Measurements from ENCODE around the gene TRIM72. TPM values are rescaled to one million over a fixed set of nuclear protein-coding genes. Genes with fewer than 3 reads are reported as not detected.
"Not testable (repeated sequence)": the region's sequence is repeated elsewhere in the genome, so short reads cannot be mapped to it uniquely, and the experiment has no call there.

The TRIM72 gene
- total RNA-seq, 1 donor from 2014 or later, result 0.18 TPM

GRCh38 chr16:31269541-31269940, 55.6 kb downstream of the TRIM72 start:
- Mint-ChIP-seq H3K4me1 (ENCODE audit: unreplicated experiment) (no peaks in the 10 kb centered on the region), H3K9me3 (ENCODE audit: unreplicated experiment) (no peaks in the 10 kb centered on the region), H3K27ac (ENCODE audit: unreplicated experiment) (no peak overlapping the region), H3K4me3 (ENCODE audit: unreplicated experiment) (no peak overlapping the region), H3K27me3 (ENCODE audit: unreplicated experiment) (peaks cover 6% of the 10 kb centered on the region), H3K36me3 (ENCODE audit: low read depth, unreplicated experiment) (peaks cover 4% of the 10 kb centered on the region)
- DNase-seq (ENCODE audit: low spot score), result no peak
- TF ChIP-seq CTCF (IDR thresholded peaks at IDR 0.05; ENCODE audit: unreplicated experiment), result no peak

GRCh38 chr16:31269973-31270372, 56.1 kb downstream of the TRIM72 start:
- not testable (repeated sequence) for H3K4me3 Mint-ChIP-seq (ENCODE audit: unreplicated experiment); H3K36me3 Mint-ChIP-seq (ENCODE audit: low read depth, unreplicated experiment); DNase-seq (ENCODE audit: low spot score); H3K4me1 Mint-ChIP-seq (ENCODE audit: unreplicated experiment); H3K27ac Mint-ChIP-seq (ENCODE audit: unreplicated experiment); H3K9me3 Mint-ChIP-seq (ENCODE audit: unreplicated experiment); H3K27me3 Mint-ChIP-seq (ENCODE audit: unreplicated experiment)

DNA sequence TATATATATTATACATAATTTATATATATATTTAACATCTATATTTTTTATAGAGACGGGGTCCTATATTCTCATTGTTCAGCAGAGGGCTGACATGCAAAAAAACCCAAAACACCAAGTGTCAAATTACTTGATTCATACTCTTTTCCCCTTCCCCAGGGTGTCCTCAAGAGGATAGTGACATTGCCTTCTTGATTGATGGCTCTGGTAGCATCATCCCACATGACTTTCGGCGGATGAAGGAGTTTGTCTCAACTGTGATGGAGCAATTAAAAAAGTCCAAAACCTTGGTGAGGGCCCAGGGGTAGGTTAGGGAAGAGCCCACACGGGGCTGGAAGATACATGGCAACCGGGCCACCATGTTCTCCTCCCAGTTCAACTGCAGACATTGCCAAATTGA, 56.9 kb downstream of the TRIM72 start:
- no peaks in the 10 kb centered on the region for H3K4me1 Mint-ChIP-seq (ENCODE audit: unreplicated experiment)
- peaks cover 6% of the 10 kb centered on the region for H3K27me3 Mint-ChIP-seq (ENCODE audit: unreplicated experiment)
- H3K4me3 Mint-ChIP-seq (ENCODE audit: unreplicated experiment), result no peak overlapping the region
- TF ChIP-seq CTCF (IDR thresholded peaks at IDR 0.05; ENCODE audit: unreplicated experiment), result no peak
- peaks cover 4% of the 10 kb centered on the region for H3K36me3 Mint-ChIP-seq (ENCODE audit: low read depth, unreplicated experiment)
- H3K27ac Mint-ChIP-seq (ENCODE audit: unreplicated experiment), result no peak overlapping the region
- no peak for DNase-seq (ENCODE audit: low spot score)
- no peaks in the 10 kb centered on the region for H3K9me3 Mint-ChIP-seq (ENCODE audit: unreplicated experiment)

DNA sequence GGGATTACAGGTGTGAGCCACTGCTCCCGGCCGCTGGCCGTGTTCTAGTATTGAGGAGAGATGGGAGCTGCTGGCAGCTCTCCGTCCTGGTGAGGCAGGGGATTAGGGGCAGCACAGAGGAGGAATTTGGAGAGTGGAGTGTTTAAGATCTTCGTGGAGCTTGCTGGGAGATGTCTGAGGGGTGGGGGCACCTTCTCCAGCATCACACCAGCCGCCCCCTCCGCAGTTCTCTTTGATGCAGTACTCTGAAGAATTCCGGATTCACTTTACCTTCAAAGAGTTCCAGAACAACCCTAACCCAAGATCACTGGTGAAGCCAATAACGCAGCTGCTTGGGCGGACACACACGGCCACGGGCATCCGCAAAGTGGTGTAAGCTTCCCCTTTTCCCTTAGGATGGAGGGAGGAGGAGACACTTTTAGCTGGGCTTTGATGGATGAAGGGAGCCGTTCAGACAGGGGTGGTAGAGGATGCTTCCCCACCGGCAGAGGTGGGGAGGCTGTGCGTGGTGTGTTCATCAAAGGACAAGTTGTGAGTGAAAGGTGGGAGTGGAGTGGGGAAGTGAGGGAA, 57.8 kb downstream of the TRIM72 start:
- Mint-ChIP-seq H3K27ac (ENCODE audit: unreplicated experiment) (no peak overlapping the region), H3K36me3 (ENCODE audit: low read depth, unreplicated experiment) (peaks cover 4% of the 10 kb centered on the region), H3K4me3 (ENCODE audit: unreplicated experiment) (no peak overlapping the region), H3K9me3 (ENCODE audit: unreplicated experiment) (no peaks in the 10 kb centered on the region), H3K27me3 (ENCODE audit: unreplicated experiment) (peaks cover 11% of the 10 kb centered on the region), H3K4me1 (ENCODE audit: unreplicated experiment) (no peaks in the 10 kb centered on the region)
- no peak for TF ChIP-seq CTCF (IDR thresholded peaks at IDR 0.05; ENCODE audit: unreplicated experiment)
- DNase-seq (ENCODE audit: low spot score), result no peak

DNA sequence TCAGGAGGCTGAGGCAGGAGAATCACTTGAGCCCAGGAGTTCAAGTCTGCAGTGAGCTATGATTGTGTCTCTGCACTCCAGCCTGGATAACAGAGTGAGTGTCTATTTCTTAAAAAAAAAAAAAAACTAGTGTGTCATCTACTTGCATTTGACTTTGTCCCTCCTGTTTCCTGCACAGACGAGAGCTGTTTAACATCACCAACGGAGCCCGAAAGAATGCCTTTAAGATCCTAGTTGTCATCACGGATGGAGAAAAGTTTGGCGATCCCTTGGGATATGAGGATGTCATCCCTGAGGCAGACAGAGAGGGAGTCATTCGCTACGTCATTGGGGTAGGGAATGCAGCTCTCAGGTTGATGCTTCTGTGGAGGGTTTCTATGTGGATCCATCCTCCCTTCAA, 59.3 kb downstream of the TRIM72 start:
- Mint-ChIP-seq H3K4me3 (ENCODE audit: unreplicated experiment) (no peak overlapping the region), H3K27ac (ENCODE audit: unreplicated experiment) (no peak overlapping the region), H3K27me3 (ENCODE audit: unreplicated experiment) (peaks cover 6% of the 10 kb centered on the region), H3K36me3 (ENCODE audit: low read depth, unreplicated experiment) (no peaks in the 10 kb centered on the region), H3K9me3 (ENCODE audit: unreplicated experiment) (no peaks in the 10 kb centered on the region), H3K4me1 (ENCODE audit: unreplicated experiment) (no peaks in the 10 kb centered on the region)
- TF ChIP-seq CTCF (IDR thresholded peaks at IDR 0.05; ENCODE audit: unreplicated experiment), result no peak
- no peak for DNase-seq (ENCODE audit: low spot score)
